Bone marrow (tissue), 2 donors: ENCODE measurements around the gene TPK1.
"Not testable (repeated sequence)": the region's sequence is repeated elsewhere in the genome, so short reads cannot be mapped to it uniquely, and the experiment has no call there.

Experiments used
- DNase-seq, 2 donors: peaks; one replicate each; lab custom pipeline; 2025; lab: John Stamatoyannopoulos, UW

The TPK1 gene

GRCh38 chr7:144777005-144777839, 58.6 kb downstream of the TPK1 start:
- no peak for DNase-seq

DNA sequence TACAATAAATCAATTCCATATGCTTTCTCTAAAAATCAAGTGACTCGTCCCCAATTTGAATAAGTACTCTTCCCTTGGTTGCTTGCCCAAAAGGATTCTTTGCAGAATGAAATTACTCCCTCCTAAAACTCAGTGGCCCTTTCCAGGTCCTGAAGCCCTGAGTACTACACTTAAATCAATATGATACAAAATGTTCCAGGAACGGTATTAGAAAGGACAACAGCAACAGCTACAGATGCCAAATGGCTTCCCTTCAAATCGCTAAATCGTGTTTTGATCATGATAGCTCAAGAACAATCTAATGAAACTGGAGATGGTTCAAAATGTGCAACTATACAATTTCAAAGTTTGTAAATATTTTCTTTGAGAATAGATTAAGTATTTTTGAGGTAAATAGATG, 59.4 kb downstream of the TPK1 start:
- no peak for DNase-seq

- no peak for DNase-seq
Observed at GRCh38 chr7:144775749-144776148, 60.1 kb downstream of the TPK1 start.

DNA sequence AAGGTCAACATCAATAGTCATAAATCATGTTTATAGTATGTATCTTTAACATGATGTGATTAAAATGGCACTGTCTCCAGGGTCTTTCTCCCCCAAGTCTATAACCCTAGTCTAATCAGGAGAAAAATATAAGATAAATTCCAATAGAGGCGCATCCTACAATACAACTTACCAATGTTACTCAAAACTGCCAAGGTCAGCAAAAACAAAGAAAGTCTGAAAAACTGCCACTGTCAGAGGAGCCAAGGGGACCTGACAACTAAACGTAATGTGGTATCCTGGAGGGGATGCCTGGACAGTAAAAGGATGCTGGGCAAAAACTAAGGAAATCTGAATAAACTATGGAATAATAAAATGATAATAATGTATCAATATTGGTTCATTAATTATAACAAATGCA, 63.9 kb downstream of the TPK1 start:
- no peak for DNase-seq

DNA sequence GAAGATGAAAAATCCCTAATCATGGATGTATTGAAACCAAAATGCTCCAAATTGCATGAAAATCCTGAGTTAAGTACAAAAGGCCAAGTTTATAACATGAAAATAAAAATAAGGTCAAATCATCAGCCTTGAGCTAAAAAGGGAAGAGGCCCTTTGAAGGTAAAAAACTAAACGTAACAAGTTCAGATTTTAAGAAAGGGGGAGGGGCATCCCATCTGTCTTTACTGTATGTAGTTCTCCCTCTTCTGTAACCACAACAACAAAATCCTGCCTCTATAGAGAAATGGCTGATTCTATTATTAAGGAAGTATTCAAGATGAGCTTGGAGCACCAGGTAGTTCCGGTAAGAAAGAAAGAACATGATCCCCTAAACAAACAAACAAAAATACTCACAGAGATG, 64.7 kb downstream of the TPK1 start:
- DNase-seq, result no peak

DNA sequence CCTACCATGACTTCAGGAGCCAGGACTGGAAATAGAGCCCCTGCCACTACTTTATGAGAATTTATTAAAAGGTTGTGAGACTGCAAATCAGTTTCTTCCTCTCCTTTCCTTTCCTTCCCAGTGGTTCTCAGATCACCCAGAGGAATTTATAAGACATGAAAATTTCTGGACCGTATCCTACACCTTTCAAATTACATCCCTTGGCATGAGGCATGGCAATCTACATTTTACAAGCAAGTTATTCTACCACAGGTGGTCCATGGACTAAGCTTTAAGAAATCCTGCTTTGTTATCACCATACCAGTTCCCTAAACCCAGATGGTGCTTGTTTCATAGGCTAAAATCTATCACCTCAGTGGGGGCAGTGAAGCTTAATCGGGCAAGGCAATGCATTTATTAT, 66.5 kb downstream of the TPK1 start:
- DNase-seq, result no peak

- no peak for DNase-seq
Observed at GRCh38 chr7:144768633-144769032, 67.2 kb downstream of the TPK1 start.

DNA sequence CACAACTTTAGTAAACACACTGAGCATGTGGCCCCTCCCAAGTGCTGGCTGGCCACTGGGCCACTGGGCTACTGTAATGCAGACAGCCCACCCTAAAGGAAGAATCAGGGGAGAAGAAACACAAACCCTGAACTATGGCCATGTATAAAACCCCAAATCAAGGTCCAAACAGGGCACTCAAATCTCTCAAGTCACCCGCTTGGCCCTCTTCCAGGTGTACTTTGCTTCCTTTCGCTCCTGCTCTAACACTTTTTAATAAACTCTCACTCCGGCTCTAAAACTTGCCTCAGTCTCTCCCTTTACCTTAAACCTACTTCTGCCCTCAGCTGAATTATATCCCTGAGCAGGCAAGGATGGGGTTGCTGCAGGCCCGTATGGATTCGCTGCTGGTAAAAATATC, 72.6 kb downstream of the TPK1 start:
- no peak for DNase-seq

DNA sequence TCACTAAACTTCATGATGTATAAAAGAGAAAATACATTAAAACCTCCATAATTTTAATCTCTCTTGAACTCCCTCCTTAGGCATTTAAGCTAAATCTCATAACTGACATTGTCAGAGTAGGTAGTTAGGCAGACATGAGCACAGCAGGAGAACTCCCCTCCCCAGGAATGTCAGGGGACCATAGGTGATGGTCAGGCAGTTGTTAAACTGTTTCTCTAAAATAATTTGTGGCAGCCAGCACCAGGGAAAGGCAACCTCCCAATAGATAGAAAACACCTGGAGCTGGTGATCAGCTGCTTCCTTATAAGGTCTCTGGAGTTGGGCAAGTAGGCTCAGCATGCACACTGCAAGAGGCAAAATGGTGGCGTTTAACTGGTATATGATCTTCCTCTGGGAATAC, 73.0 kb downstream of the TPK1 start:
- DNase-seq, result no peak

GRCh38 chr7:144761493-144761892, 74.4 kb downstream of the TPK1 start:
- no peak for DNase-seq

DNA sequence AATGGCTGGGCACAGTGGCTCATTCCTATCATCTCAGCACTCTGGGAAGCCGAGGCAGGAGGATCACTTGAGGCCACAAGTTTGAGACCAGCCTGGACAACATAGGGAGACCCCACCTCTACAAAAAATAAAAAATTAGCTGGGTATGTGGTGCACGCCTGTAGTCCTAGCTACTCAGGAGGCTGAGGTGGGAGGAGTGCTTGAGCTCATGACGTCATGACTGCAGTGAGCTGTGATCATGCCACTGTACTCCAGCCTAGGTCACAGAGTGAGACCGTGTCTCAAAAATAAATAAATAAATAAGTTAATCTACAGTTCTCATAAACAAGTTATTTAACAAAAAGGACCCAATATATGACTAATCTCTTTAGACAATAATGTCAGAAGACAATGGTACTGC, 76.2 kb downstream of the TPK1 start:
- DNase-seq, result no peak

GRCh38 chr7:144747936-144748335, 87.9 kb downstream of the TPK1 start:
- no peak for DNase-seq

DNA sequence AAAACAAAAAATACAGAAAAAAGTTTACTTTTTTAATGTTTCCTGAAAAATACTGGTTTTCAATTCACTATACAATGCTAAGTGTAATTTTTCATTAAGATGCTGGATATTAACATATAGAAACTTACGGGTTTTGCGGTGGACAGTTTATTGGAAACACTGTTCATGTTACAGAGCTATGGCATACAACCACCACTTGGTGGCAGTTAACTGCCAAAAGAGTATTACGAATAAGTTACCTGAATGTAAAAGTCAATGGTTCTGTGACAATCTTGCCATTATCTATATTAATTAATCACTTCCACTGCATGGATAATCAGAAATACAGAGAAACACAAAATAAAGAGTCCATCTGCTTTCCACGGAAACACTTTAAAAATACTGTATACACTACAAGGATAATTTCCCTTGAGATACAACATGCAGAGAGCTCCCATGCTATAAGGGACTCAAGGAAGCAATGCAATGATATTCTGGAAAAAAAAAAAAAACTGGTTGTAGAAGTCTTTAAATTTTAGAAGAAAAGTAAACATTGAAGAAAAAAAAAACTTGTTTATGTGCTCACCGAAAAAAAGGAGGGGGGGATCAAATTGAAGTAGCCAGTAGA, 97.0 kb downstream of the TPK1 start:
- DNase-seq, result no peak

DNA sequence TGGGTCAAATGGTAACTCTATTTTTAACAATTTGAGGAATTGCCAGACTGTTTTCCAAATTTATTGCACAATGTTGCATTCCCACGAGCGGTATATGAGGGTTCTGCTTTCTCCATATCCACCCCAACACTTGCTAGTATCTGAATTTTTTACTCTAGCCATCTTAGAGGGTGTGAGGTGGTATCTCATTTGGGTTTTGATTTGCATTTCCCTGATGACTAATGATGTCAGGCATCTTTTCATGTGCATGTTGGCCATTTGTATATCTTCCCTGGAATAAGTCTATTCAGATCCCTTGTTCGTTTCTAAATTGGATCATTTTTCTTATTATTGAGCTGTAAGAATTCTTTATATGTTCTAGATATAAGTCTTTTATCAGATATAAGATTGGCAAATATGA, 97.7 kb downstream of the TPK1 start:
- DNase-seq, result no peak

- DNase-seq, result no peak
Observed at GRCh38 chr7:144736880-144737493, 98.9 kb downstream of the TPK1 start.

DNA sequence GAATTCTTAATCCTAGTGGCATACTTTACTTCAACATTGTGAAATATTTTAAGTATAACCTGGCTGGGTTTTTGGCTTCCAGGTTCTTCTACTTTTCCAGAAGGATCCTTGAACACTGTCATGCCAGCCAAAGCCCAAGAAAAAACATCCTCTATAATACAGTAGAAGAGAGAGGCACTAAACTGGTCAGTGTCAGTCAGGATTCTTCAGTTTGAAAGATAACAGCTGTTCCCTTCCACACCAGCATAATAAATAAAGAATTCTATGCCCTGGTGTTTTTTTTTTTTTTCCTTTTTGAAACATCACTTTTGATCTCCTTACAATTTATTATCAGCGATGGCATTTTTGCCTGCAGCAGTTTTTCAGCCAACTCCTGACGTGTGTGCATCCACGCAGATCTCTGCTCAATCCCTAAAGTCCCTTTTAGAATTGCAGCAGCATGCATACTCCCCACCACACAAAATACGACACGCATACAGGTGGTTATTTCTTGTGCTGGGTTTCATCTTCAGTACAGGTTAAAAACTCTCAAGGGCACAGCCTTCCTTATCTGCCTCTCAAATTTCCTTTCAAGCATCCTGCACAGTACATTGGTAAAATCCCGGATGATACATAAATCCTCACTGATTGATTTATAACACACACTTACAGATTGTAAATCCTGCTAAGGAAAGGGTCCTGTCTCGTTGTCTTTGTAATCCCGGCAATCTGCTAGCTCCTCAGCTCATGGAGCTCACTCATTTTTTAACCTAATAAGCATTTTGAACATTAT, 100.2 kb downstream of the TPK1 start:
- no peak for DNase-seq

GRCh38 chr7:144731661-144732351, 104.0 kb downstream of the TPK1 start:
- no peak for DNase-seq

GRCh38 chr7:144730224-144730623, 105.6 kb downstream of the TPK1 start:
- DNase-seq, result no peak

DNA sequence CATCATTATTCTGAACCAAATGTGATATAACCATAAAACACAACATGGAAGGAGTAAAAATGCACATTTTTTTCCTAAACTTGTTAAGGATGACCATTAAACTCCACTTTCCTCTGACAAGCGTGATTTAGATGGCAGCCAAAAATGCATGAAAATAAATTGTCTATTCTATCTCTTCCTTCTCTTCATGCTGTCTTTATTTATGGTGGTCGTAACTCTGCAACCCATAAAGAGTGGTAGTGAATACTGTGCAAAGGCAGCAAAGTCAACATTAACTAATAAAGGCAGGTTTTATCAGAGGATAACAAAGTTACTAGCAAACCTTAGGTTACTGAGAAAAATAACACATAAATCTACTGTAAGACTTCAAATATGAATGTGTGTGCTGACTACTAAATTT, 106.6 kb downstream of the TPK1 start:
- DNase-seq, result no peak

DNA sequence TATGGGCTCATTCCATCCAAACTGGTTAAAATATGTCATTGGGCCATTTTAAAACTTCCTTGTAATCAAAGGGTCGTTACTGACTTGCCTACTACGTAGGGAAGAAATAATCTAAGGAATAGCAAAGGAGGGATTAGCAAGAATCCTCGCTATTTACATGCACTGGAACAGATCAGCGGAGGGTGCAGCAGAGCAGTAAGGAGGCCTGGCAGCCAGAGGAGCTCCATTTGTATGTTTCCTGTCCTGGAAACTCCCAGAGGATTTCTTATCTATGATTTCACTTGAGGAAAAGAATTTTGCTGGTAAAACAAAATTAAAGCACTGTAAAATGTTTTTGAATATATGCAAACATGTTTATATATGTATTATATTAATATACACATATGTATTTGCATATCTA, 107.3 kb downstream of the TPK1 start:
- DNase-seq, result no peak

GRCh38 chr7:144726840-144727239, 109.0 kb downstream of the TPK1 start:
- DNase-seq, result not testable (repeated sequence)

- DNase-seq, result no peak
Observed at GRCh38 chr7:144725070-144725469, 110.8 kb downstream of the TPK1 start.
